Hematopoietic multipotent progenitor cell treated with erythropoietin and hydrocortisone succinate and interleukin-3 and kit ligand, for 15 days (in vitro differentiated cells): ENCODE measurements around the gene FAM217A.
A peak's percentile ranks its signal among the peaks of the same experiment; 100 is the strongest.

Experiments
- DNase-seq: peaks from one replicate; pipeline ENCODE4 v3.0.0-alpha.2; 2015; ENCODE audit warnings: low spot score

The FAM217A gene

DNA sequence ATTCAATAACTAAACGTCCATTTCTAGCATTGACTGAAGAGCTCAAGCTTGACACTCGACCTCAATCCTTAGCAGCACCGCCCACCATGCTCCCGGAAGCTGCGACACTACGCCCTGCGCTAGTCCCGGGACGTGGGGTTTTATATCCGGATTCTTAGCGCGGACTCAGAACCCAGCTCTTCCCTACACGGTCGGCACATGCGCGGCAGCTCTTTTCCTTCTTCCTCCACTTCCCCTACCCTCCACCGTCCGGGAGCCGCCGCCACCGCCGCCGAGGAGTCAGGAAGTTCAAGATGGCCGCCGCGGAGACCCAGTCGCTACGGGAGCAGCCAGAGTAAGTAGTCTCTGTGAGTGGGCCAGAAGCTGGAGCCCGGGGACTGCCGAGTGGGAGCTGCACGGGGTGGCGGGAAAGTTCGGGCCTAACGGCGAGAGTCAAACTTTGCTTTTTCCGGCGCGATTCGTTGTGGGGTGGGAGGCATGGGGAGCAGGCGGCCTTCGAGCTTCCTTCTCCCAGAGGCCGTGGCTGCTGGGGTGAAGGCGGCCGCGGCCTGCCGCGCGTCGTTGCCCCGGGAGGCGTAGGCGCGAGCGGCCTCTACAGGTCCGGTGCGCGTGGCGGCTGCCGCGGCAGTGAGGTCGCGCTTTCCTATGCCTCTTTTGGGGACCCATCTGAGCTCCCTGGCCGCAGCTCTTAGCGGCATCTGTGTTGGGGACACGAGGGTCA lies 57.6 kb downstream of the FAM217A start:
- peak; percentile 83 for DNase-seq

DNA sequence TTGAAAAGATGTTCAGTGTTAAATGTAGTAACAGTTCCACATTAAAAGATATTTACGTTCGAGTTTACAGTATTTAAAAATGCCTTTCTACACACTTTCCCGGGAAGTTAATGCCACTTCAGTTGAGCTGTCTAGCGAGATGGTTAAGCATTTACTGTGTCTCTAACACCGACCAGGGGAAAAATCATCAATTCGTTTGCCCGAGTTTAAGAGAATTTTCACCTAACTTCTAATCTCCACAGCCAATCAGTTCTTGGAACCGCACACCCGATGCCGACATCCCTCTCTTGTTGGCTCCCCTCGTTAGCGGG lies 58.2 kb downstream of the FAM217A start:
- peak; percentile 8 for DNase-seq

GRCh38 chr6:4018924-4019236 lies 60.1 kb downstream of the FAM217A start:
- DNase-seq, result no peak
